OCI-LY3 (cell line): ENCODE data around the gene EHF.

Experiments
- CTCF ChIP-seq: fragments of 200-600, 300-600 bp; sonication (generic); IDR thresholded peaks from 2 replicates; pipeline ENCODE4 v1.5.1; 2014; ENCODE audit warnings: antibody characterized with exemption, low read length, low read depth
- EZH2phosphoT487 ChIP-seq: fragments of 200-600 bp; shearing (Covaris generic); IDR thresholded peaks from 2 replicates; pipeline ENCODE4 v1.6.1; 2018; ENCODE audit warnings: antibody characterized with exemption, mixed run types, low read depth

DNA sequence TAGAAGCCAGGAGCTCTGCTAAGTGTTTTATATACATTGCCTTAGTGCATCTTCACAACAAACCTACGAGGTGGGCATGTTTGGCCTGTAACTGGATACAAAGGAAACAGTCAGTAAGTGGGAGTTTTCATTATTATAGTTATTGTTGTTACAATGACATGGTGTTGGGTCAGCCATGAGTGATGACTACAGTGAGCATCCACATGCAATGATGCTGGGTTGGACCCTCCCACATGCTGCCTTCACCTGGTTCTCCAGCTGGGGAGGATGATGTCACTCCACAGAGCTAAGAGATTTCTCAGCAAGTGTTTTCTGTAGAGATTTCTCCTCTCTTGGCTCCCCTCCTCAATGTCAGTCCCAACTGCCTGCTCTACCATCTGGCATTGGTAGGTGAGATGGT lies 59.3 kb downstream of the EHF start:
- no peak for TF ChIP-seq CTCF
- no peak for TF ChIP-seq EZH2phosphoT487
